Left renal cortex interstitium (tissue), 4 donors: ENCODE data around the gene APBA2. TPM values are rescaled to one million over a fixed set of nuclear protein-coding genes. Genes with fewer than 3 reads are reported as not detected.

Experiments used
- DNase-seq, 4 donors: peaks; one replicate each; pipeline ENCODE4 v3.0.0-alpha.2; 2013; ENCODE audit warnings: low read depth in 4 of 4, low spot score in 2 of 4, missing footprints in 1 of 4
- polyA plus RNA-seq, 4 donors: library from polyadenylated mRNA; unstranded; fragments of 120-200 nt; gene quantifications; one replicate each; pipeline ENCODE4 v1.2.1, GENCODE V29; 2013; ENCODE audit not compliant: insufficient read length in 4 of 4

APBA2 gene
- polyA plus RNA-seq, 4 donors, result 11.7 to 19.3 (median 15.1) TPM

DNA sequence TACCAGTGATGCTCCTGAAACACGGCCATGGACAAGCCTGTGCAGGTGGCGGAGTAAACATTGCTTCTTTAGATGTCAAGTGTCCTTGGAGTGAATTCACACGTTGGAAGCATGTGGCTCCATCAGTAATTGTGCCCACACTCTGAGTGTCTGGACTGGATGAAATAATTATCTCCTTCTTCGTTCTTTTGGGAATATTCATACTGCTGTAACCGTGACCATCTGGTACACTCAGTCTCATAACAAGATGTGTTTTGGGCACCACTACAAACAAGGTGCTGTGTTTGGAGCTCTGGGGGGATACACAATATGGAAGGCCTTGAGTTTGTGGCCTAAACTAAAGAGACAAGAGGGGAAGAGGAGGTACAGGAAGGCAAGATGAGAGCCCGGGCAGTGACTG is 165.6 kb downstream of the APBA2 start:
- no peak for DNase-seq

GRCh38 chr15:29053006-29053405 is 167.2 kb downstream of the APBA2 start:
- no peak for DNase-seq

GRCh38 chr15:29053661-29054131 is 167.9 kb downstream of the APBA2 start:
- DNase-seq, result no peak

GRCh38 chr15:29054171-29055045 is 168.6 kb downstream of the APBA2 start:
- no peak for DNase-seq

DNA sequence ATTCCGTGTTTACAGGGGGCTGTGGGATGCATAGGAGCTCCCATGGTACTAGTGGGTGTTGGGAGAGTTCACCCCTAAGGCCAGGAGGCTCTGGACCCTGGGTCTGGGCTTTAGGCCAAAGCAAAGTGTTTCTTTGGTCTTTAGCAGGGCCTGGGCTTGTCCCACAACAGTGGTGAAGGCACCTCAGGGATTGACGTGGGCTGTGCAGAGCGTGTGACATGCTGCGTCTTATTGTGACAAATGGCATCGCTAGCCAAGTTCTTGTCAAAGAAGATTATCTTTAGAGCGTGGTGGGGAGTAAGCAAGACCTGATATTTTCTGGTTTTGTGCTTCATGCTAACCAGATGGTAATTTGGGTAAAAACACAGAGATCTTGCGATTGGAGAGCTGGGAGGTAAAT is 170.1 kb downstream of the APBA2 start:
- DNase-seq, result no peak

DNA sequence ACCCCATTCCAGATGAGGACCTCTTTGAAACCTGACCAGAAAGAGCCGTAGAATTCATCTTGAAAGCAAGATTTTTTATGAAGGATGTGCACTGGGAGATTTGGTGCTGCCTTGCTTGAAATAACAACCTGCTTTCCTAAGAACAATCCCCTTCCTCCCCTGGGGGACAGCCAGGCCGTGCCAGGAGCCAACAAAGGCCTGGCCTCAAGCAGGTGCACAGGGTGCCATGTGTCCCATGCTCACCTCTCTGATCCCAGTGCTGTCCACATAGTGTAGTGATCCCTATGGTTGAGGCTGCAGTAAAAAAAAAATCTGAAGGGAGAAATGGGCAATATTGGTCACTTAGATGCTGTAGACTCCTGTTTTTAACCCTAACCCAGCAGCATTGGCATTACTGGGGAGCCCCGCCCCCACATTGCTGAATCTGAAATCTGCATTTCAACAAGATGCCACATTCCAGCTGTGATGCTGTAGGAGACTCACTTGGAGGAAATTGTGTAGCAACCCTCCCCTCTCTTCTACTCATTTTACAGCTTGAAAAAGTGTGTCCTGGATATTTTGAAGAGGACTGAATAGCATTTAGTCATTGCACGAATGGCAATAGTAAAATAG is 171.2 kb downstream of the APBA2 start:
- DNase-seq, result no peak

- no peak for DNase-seq
Observed at GRCh38 chr15:29057856-29058255, 172.1 kb downstream of the APBA2 start.

GRCh38 chr15:29058903-29059539 is 173.2 kb downstream of the APBA2 start:
- DNase-seq, result no peak

DNA sequence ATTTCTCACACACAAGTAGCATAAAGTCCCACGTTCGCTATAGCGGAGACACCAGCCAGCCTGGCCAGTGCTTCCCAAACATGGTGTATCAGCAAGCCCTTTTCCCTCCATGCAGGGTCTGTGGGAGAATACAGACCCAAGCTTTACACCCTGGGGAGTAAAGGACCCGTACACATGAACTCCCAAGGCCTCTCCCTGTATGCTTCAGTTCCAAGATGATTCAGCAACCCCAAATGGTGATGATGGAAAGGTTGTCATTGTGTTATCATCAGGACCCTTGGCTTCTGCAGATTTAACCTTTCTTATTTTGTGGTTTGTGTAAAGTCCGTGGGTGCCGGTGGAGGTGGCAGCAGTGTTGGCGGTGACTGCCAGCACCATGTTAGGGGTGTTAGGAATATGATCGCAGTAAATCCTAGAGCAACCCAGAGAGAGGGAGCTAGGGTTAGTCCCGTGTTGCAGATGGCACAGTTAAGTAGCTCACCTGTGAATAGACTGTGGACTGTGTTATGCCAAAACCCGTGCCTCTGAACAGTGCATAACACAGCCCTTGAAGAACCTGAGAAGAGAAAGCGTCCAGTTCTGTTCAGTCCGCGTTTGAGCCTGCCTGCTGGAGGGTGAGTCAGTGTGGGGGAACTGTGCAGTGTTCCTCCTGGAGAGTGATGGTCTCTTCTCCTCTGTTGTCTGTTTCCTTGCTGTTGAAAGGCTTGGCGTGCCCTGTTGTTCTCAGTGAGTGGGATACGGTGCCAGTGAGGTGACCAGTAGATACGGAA is 174.3 kb downstream of the APBA2 start:
- no peak for DNase-seq

DNA sequence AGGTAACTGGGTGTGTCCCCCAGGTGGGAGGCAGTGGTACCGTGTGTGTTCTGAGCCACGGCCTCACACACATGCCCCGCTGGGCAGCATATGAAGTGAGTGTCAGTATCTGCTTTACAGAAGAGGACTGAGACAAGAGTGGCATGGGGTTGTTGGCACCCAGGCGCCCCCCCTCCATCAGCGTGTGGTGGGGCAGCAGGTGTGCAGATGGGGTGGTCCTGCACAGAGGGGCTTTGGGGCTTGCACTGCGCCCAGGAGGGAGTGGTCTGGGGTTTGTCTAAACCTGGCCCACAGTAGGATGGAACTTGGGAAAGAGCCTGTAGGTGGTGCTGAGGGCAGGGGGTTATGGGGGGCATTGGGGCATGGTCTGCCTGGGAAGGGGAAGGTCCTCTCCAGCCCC is 176.0 kb downstream of the APBA2 start:
- no peak for DNase-seq

GRCh38 chr15:29062179-29062591 is 176.4 kb downstream of the APBA2 start:
- no peak for DNase-seq

DNA sequence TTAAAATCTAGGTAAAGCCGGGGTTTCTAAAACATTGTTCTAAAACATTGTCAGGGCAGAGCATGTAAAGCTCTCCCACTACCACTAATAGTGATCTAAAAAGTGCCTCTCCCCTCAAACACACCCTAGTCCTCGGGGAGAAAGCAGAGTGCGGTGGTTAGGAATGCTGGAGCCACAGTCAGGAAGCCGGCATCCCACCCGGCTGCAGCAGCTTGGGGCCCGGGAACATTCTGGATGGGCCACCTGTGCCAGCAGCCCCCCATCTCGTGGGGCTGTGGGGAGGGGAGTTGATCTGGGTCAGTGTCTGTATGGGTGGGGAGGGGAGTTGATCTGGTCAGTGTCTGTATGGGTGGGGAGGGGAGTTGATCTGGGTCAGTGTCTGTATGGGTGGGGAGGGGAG is 176.9 kb downstream of the APBA2 start:
- DNase-seq, result no peak

DNA sequence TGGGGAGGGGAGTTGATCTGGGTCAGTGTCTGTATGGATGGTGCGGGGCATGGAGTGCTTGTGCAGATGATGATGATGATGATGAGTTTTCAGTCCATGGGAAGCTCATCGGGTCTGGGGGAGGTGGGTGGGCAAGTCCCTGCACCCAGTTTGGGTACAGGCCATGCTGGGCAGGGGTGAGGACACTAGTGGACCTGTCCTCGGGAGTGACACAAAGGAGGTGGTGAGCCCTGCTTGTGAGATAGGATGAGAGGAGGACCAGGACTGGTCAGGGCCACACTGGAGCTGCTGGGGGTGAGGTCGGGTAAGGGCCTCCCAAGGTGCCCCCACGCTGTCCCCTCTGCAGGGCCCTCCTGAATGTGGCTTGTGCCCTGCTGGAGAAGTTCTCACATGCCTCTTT is 177.9 kb downstream of the APBA2 start:
- no peak for DNase-seq

DNA sequence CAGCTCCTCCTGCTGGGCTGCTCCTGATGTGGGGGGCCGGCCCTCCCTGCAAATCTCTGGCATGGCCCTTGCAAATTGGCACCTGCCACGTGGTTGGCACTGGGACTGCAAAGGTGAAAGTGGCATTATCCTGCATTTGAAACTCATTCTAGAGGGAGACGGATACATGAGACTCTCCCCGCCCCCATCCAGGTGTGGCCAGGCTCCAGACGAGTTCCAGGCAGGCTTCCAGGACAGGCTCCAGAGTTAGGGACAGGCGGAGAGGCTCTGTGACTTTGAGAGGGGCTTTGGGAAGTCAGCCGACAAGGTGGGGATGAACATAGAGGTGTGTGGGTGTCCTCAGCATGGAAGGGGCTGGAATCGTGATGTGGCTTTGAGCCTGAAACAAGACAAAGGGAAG is 178.5 kb downstream of the APBA2 start:
- DNase-seq, result no peak

DNA sequence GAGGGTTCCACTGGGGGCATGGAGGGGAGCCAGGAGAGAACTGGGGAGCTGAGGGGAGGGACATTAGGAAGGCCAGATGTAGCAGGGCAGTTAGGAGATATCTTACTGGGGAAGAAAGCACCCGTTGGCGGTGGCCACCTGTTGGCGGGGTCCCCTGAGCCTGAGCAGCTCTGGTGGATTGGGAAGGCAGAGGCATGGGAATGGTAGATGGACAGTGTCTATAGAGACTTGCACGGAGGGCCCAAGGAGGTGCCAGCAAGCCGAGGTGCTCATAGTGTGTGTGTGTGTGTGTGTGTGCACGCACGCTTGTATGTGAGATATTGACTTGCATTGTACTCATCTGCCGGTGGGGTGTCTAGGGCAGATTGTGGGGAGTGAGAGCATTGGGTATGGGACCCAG is 179.0 kb downstream of the APBA2 start:
- no peak for DNase-seq

DNA sequence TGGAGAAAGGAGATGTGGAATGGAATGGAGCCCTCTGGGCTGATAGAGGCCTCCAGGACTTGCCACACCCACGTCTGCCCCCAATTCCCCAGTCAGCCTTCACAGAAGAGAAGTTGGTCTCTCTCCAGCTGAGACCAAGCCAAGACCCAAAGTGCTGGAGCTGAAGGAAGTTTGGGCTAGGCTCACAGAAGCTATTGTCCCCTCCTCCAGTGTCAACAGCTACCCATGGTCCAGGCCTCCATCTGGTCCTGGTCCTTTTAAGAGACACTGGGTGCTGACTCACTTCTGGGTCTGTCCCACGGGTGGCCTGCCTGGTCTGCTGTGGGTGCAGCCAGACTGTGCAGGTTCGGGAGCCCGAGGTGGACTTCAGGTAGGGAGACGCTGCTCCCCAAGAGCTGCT is 179.8 kb downstream of the APBA2 start:
- no peak for DNase-seq

DNA sequence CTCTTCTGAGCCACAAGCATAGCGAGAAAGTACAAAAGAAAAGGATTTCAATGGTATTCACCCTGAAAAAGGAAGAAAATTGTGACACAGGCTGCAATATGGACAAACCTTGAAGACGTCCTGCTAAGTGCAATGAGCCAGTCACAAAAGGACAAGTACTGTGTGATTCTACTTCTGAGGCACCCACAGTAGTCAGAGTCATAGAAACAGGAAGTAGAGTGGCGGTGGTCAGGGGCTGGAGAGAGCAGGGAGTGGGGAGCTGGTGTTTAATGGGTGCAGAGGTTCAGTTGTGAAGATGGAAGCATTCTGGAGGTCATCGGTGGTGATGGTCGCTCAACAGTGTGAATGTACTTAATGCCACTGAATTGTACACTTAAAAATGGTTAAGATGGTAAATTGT is 180.5 kb downstream of the APBA2 start:
- no peak for DNase-seq

DNA sequence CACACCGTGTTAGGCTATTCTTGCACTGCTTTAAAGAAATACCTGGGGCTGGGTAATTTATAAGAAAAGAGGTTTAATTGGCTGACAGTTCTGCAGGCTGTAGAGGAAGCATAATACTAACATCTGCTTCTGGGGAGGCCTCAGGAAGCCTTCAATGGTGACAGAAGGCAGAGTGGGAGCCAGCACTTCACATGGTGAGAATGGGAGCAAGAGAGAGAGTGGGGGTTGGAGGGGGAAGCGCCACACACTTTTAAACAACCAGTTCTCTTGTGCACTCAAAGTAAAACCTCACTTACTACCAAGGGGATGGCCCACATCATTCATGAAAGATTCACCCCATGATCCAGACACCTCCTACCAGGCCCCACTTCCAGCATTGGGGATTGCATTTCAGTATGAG is 181.1 kb downstream of the APBA2 start:
- DNase-seq, result no peak

DNA sequence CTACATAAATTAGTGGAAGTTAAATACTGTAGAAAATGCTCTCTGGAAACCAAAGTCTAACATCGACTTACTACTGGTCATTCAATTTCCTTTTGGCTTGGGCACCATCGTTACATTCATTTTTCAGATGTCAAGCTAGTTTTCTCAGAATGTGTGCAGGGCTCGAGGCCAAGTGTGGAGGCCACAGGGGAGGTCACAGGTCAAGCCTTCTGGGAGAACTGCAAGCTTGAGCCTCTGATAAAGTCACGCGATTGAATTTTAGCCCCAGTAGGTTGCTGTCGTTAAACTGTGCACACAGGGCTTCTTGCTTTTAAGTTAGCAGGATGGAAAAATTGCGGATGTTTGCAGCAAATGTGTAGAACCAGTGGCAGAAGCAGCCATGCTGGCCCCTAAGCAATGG is 182.2 kb downstream of the APBA2 start:
- DNase-seq, result no peak

DNA sequence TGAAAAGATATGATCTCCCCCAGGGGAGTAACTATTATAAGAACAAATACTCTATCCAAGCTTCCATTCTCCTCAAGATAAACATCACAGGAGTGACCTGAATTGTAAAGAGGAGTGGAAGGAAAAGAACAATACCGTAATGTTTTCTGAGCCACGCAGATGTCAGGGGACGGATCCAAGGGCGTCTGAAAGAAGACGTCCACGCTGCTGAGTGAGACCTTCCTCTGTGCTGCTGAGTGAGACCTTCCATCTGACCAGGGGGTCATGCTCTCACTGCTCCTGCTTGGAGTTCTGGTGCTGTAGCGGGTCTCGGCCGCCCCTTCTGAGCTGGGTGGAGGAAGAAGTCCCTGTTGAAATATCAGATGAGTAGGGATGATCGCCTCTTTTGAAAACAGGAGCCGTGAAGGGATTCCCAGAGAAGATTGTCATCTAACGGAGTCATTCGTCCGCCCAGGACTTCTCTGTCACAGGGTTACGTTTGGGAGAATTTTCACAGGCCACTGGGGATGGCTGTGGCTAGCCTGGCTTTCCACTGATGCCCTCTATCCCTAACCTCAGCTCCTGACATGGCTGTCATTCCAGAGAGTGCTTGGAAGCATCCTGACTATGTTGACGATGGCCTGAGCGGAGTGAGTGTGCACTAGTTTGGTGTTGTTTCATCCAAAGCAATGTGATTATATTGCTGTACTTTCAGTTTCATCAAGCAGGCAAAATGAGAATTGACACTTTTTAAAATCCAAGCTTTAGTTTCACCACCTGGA is 184.9 kb downstream of the APBA2 start:
- DNase-seq, result no peak
